Hematopoietic multipotent progenitor cell treated with erythropoietin and hydrocortisone succinate and interleukin-3 and kit ligand, for 8 days (in vitro differentiated cells): Measurements from ENCODE around the gene LGALS1.

Source experiments
- DNase-seq: peaks from one replicate; pipeline ENCODE4 v3.0.0-alpha.2; 2015

LGALS1 gene

DNA sequence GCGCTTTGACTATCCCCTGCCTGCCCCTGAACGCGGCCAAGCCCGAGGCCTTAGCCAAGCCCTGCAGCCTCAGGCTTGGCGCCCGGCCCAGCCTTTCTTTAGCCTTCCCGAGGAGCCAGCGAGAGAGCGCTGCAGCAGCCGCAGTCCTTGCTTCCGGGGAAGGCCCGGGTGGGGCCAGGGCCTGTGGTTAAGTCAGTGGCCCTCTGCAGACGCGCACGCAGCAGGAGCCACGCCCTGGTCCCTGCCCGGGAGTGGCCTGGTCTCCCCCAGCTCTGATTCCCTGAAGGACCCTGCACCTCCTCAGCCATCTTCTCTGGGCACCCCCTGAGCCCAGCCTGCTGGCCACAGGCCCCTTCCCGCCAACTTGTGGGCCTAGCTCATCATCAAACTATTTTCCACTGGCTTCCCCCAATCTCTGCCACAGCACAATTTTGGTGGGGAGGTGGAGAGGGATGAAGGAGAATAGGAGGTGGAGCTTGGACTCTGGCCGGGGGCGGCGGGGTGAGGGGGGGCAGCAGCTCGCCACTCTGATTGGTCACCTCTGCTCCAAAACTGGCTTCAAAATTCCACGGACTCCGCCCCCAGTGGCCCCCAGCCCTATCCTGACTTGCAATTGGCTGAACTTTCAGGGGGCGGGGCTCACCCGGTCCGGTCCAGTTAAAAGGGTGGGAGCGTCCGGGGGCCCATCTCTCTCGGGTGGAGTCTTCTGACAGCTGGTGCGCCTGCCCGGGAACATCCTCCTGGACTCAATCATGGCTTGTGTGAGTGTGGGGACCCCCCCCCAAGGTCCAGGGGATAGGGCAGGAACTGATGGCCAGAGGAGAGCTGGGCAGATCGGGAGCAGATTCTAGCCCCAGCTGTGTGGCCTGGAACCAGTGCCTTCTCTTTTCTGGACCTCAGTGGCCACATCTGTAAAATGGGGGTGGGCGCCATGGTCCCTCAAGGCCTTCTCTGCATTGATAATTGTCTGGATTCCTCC is at the start of gene LGALS1:
Gene LGALS1, plus strand, starts transcription at position 686 of the 979 bp plus-strand sequence. Its CDS starts 67 bp downstream, at position 753.
- peak; percentile 91 for DNase-seq

- no peak for DNase-seq
Observed at GRCh38 chr22:37625737-37626136, 49.7 kb upstream of the LGALS1 start.

DNA sequence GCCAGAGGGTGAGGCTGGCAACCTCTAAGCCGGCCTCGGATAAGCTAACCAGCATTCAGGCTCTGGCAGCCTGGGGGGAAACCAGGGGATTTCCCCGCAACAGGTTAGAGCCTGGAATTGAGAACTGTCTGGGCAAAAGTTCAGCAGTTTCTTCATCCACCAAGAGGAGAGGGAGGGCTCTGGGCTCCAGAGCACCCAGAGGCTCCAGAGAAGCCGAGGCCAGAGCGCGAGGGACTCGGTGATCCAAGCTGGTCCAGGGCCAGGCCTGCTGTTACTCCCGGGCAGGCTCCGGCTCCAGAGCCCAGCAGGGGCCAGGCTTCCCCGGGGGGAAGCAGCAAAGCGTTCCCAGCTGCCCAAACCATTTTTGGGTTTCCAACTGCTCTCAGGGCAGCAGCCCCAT is 49.3 kb upstream of the LGALS1 start:
- DNase-seq: no peak

GRCh38 chr22:37626556-37627075 is 48.8 kb upstream of the LGALS1 start:
- DNase-seq: no peak

- no peak for DNase-seq
Observed at GRCh38 chr22:37627121-37627520, 48.3 kb upstream of the LGALS1 start.

DNA sequence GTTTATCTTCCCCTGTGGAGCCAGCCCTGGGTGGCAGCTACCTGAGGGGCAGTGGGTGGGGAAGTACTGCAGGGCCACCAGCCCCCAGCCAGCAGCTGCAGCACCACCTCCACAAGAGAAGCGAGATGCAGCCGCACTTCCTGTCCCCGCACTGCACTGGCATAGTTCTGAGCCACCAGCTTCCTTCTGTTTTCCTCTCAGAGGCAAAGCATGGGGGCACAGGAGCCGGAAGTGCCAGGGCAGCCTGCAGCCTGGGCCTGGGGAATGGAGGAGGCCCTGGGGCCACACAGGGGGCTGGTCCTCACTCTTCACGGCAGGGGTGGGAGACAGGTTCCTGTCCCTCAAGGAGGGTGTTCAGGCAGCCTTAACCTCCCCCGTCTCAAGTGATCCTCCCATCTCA is 47.9 kb upstream of the LGALS1 start:
- no peak for DNase-seq

DNA sequence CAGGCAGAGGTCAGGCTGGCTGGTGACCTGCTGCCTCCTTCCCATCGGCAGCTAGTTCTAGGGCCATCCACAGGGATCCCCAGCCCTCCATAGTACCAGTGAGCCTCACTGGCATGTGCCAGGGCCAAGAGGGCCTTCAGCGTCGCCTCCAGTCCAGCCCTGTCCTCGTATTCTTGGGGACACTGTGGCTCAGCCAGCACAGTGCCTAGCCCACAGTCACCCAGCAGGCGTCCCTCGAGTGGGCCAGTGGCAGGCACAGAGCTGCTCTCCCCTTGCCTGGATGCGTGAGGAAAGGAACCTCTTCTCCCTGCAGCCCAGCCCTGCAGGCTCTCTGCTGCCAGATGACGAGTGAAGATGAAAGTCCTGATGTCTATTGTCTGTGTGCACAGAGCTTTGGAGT is 46.6 kb upstream of the LGALS1 start:
- no peak for DNase-seq

- DNase-seq: no peak
Observed at GRCh38 chr22:37629928-37630327, 45.5 kb upstream of the LGALS1 start.

DNA sequence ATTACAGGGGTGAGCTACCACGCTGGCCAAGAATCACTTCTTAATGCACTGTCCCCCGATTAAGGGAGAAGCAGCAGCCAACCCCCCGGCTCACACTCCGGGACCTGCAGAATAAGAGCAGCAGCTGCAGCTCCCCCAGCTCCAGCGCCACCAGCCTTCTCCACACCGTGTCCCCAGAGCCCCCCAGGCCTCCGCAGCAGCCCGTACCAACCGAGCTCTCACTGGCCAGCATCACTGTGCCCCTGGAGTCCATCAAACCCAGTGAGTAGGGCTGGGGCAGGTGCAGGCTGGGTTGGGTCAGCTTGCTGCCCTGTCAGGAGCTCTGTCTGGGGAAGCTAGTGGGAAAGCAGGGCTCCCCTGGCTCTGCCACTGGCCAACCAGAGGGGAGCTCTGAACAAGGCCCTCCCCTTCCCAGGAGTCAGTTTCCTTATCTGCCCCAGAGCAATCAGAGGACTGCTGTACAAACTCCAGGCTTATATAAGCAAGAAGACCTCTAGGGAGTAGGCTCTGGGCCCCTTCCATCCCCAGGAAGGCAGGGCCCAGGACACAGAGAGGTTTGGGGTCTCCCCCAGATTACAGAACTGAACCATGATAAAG is 44.5 kb upstream of the LGALS1 start:
- peak; percentile 64 for DNase-seq

DNA sequence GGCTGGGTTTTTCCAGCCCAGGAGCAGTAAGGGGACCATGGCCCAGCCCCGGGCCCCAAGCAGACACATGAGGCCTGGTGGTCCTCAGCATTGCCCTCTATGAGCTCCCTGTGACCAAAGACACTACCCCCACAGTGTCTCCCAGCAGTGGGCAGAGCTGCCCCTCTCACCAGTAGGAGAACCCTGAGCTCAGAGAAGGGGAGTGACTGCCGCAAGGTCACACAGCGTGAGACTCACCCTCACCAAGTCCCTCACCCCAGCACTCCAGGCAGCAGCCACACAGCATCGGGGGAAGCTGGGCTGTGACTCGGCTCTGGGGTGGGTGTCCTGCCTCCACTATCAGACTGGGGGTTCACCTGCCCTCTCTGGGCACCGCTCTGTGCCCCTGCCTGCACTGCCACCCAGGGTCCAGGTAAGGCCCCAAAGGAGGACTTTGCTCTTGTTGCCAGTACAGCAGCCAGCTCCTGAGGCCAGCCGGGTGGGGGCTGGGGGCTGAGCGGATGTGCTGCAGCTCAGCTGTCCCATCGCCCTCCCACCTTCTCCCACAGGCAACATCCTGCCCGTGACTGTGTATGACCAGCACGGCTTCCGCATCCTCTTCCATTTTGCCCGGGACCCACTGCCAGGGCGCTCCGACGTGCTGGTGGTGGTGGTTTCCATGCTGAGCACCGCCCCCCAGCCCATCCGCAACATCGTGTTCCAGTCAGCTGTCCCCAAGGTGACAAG is 43.8 kb upstream of the LGALS1 start:
- DNase-seq: no peak

GRCh38 chr22:37632174-37633088 is 43.0 kb upstream of the LGALS1 start:
- DNase-seq: no peak

DNA sequence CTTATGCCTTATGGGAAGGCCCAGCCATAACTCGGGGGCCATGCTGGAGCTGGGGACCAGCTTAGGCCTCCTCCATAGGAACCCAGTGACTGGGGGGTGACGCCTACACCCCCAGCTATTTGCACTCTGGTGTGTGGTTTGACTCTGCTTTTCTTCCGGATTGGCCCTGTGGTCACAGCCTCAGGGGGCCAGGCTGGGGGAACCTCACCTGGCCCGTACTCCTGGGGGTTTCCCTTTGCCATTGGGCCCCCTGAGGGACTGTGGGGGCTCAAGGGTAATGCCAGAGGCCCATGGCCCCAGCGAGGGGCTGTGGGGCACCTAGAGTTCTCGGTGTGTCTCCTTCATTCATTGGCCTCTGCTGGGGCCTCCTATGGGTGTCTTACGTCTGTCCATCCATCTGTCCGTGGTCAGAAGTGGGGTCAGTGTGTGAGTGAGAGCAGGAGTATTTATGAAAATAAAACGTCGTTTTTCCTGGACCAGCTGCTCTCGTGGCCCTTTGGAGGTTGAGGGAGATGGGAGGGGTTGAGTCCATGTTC is 42.3 kb upstream of the LGALS1 start:
- DNase-seq: no peak

- peak; percentile 65 for DNase-seq
Observed at GRCh38 chr22:37633625-37634416, 41.6 kb upstream of the LGALS1 start.

GRCh38 chr22:37634417-37634924 is 41.0 kb upstream of the LGALS1 start:
- DNase-seq: peak; percentile 49

DNA sequence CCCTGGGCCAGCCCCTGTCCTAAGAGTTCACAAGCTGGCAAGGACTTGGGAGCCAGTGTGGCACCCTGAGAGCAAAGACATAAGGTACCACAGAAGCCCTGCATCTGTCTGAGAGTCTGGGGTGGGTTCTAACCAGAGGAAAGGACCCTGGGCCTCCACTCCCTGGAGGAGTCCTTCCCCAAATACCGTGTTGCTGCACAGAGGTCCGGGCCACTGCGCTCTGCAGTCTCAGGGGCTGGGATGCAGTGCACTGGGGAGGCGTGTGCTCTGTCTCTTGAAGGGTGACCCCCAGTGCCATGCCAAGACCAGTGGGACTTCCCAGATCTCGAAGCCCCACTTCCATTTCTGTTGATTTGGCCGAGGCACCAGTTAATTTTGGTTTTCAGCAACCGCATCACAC is 40.3 kb upstream of the LGALS1 start:
- DNase-seq: no peak

DNA sequence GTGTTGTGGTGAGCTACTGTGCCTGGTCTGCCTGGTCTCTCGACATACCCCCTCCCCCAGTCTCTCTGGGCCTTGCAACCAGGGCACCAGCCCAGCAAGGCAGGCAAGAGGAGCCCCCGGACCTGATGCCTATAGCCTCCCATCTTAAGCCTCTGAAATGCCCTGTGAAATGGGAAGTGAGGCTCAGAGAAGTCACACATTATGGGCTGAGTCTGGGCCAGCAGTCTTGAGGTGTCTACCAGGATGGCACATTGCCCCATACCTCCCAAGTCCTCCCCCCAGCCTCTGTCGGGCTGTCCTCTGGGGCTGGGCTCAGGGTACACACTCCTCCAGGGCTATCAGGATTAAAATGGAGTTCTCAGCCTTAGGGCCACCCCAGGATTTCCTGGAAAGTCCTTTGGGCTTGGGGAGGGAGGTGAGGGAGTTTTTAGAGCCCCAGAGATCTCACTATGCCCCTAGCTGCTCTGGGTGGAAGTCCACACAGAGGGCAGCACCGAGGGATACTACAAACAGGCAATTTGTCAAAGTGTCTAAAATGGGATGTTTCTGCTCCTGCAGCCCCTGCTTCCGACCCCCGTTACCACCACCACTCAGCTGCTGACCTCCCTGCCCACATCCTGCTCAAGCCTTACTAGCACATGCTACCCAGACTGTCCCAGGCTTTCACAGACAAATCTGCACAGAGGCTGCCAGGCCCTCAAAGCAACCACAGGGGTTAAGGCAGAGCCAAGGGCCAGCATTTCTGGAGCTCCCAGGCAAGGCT is 39.1 kb upstream of the LGALS1 start:
- DNase-seq: peak; percentile 45

DNA sequence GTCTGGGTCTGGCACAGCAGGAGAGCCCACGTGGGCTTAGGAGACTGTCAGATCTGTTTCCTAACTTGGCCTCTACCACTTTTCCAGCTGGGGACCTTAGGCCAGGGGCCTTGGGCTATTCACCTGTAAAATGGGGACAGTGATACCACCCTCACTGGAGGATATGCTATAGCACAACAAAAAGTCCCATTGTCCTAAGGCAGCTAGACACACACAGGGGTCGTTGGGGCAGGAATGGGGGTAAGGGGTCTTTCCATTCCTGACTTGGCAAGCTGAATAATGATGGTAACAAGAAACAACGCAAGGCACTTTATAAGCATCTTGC is 38.5 kb upstream of the LGALS1 start:
- DNase-seq: no peak

DNA sequence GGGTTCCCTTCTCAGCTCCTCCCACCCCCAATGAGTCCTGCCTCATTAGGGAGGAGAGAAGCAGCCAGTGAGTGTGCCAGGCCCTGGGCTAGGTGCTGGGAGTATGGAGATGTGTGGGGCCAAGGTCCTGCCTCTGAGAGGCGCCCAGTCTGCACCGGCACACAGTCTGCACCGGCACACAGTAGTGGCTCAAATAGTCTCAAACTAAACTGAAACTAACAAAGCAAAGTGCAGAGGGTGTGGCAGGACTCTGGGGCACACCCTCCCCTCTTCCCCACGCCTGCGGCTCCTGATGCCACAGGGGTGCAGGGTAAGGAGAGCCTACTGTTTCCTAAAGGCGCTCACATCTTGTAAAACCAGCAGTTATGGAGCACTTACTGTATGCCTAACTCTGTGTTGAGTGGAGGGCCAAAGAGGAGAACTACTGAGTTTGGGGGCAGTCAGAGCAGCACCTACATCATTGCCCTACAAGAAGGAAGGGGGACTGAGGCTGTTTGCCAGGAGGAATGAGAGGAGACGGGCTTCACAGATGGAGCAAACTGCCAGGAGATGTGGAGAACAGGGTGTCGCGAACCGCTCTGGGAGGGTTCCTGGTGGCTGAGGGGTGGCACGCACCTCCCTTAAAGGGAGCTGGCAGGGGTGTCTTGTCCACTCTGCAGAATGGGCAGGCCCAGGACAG is 36.9 kb upstream of the LGALS1 start:
- DNase-seq: peak; percentile 80

DNA sequence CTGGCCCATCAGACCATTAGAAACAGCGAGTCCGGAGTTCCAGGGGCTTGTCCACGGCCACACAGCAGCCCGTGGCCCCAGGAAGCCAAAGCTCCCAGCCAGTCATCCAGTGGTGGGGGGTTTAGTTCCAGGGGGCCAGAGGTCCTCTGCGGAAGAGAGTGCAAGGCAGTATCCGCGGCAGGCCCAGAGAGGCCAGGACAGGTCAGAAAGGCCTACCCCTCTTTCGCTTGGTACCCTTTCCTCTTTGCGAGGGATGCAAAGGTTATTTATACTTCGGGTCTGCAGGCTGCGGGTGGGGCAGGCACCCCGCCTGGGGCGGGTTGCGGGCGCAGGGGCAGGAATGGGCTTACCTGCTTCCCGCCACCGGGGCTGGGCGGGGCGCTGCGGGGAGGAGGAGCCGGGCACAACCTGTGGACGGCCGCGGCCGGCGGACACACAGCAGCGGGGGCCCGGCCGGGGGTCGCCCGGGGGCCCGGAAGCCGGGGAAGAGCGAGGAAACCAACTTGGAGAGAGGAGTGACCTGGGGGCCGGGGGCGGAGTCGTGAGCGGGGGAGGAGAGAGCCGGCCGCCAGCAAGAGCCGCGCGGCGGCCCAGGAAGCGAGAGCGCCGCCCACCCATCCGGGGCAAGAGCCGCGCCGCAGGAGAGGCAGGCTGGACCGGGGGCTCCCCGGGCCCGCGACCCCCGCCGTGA is 36.2 kb upstream of the LGALS1 start, which contains the start of gene SH3BP1:
Gene SH3BP1, plus strand, starts transcription at position 600 of the 691 bp plus-strand sequence. CDS start 119 bp downstream, outside the sequence.
- no peak for DNase-seq
